Thoracic aorta (tissue), 2 donors: Measurements from ENCODE around the gene IFNL3. TPM values are rescaled to one million over a fixed set of nuclear protein-coding genes. Genes with fewer than 3 reads are reported as not detected.

Experiments used
- ATAC-seq: fragments of 150-250 bp; one replicate; pipeline ENCODE4 v1.8.0; 2017; ENCODE audit warnings: low read depth; ENCODE audit not compliant: insufficient number of reproducible peaks, low FRiP score
- DNase-seq: peaks from one replicate; pipeline ENCODE4 v3.0.0-alpha.2; 2020; ENCODE audit warnings: low spot score
- H3K27ac ChIP-seq, 2 donors: fragments of 200-600 bp; sonication (generic); 1 replicate in 1 of 2; 2 replicates in 1 of 2; pipeline ENCODE4 v1.5.1; 2016; ENCODE audit warnings: mild to moderate bottlenecking in 2 of 2, moderate library complexity in 2 of 2
- H3K27me3 ChIP-seq: fragments of 200-600 bp; sonication (generic); replicated peaks from 2 replicates; pipeline ENCODE4 v1.6.0; 2016; ENCODE audit warnings: mild to moderate bottlenecking; ENCODE audit not compliant: insufficient read depth
- H3K36me3 ChIP-seq: fragments of 200-600 bp; sonication (generic); one replicate; pipeline ENCODE4 v1.5.1; 2016
- H3K4me1 ChIP-seq, 2 donors: fragments of 200-600 bp; sonication (generic); 1 replicate in 1 of 2; 2 replicates in 1 of 2; pipeline versions ENCODE4 v1.5.1 to v1.6.0; 2016; ENCODE audit warnings: low read depth in 2 of 2, mild to moderate bottlenecking in 1 of 2; ENCODE audit not compliant: control insufficient read depth in 1 of 2
- H3K4me3 ChIP-seq: fragments of 200-600 bp; sonication (generic); 2 replicates; pipeline ENCODE4 v1.5.1; 2016; ENCODE audit warnings: mild to moderate bottlenecking
- H3K9me3 ChIP-seq: fragments of 200-600 bp; sonication (generic); 2 replicates; pipeline ENCODE4 v1.5.1; 2016
- total RNA-seq, 2 donors: library from RNA; depleted of rRNA; stranded (reverse); fragments of >200 nt; gene quantifications; one replicate each; pipeline versions ENCODE4 v1.1.0 to v1.2.3, GENCODE V29; 2016
- TF ChIP-seq, protein P1 (sequence below): fragments of 200-600 bp; sonication (generic); IDR thresholded peaks from one replicate; pipeline ENCODE4 v1.5.1; 2019; ENCODE audit warnings: antibody characterized with exemption

IFNL3 gene
- total RNA-seq, 2 donors from 2014 or later, result not detected

DNA sequence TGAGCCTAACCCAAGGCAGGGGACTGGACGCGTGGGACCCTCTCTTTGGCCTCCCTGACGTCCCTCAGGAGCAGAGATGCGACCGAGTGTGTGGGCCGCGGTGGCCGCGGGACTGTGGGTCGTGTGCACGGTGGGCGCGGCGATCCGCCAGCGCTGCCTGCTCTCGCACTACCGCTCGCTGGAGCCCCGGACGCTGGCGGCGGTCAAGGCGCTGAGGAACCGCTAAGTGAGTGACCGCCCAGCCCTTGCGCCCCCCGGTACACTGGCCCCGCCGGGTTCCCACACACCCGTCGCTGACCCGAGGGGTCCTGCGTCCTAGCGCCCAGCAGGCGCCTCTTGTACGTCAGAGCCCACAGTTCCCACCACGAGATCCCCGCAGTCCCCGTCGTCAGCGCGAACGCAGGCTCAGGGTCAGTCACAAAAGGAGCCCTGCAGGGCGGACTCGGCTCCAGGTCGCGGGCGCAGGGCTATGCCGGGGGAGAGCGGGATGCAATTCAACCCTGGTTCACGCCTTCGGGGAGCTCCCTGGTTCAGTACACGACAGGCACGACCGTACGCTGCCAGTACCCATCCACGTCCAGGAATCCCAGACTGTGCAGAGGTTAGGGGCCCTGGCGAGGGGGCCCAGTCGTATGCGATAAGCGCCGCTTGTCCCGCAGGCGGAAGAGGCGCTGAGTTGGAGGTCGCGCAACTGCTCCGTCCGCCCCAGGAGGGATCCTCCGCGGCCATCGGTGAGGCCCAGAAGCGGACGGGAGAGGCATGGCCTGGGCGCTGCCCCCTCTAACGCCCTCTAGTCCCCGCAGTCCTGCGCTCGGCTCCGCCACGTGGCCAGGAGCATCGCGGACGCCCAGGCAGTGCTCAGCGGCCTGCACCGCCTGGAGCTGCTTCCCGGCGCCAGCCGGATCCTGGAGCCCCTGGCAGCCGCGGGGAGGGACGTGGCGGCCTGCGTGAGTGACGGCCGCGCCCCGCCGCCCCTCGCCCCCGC is 19.8 kb upstream of the IFNL3 start:
- TF ChIP-seq, protein P1, sequence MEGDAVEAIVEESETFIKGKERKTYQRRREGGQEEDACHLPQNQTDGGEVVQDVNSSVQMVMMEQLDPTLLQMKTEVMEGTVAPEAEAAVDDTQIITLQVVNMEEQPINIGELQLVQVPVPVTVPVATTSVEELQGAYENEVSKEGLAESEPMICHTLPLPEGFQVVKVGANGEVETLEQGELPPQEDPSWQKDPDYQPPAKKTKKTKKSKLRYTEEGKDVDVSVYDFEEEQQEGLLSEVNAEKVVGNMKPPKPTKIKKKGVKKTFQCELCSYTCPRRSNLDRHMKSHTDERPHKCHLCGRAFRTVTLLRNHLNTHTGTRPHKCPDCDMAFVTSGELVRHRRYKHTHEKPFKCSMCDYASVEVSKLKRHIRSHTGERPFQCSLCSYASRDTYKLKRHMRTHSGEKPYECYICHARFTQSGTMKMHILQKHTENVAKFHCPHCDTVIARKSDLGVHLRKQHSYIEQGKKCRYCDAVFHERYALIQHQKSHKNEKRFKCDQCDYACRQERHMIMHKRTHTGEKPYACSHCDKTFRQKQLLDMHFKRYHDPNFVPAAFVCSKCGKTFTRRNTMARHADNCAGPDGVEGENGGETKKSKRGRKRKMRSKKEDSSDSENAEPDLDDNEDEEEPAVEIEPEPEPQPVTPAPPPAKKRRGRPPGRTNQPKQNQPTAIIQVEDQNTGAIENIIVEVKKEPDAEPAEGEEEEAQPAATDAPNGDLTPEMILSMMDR, result no peak
- H3K4me3 ChIP-seq, result no peak overlapping the region
- DNase-seq, result no peak

GRCh38 chr19:39263912-39264305 is 19.1 kb upstream of the IFNL3 start:
- Histone ChIP-seq H3K36me3 (no peaks in the 10 kb centered on the region), H3K4me1 (no peaks in the 10 kb centered on the region), H3K9me3 (no peaks in the 10 kb centered on the region), H3K27ac (no peak overlapping the region), H3K4me3 (no peak overlapping the region), H3K27me3 (no peaks in the 10 kb centered on the region)
- TF ChIP-seq, protein P1, result no peak
- DNase-seq (no peak), ATAC-seq (no peak)

More for the DNA sequence above, 19.8 kb upstream of the IFNL3 start:
- Histone ChIP-seq H3K27ac (no peak overlapping the region), H3K9me3 (no peaks in the 10 kb centered on the region), H3K4me1 (no peaks in the 10 kb centered on the region), H3K27me3 (no peaks in the 10 kb centered on the region), H3K36me3 (no peaks in the 10 kb centered on the region)
- ATAC-seq, result no peak

DNA sequence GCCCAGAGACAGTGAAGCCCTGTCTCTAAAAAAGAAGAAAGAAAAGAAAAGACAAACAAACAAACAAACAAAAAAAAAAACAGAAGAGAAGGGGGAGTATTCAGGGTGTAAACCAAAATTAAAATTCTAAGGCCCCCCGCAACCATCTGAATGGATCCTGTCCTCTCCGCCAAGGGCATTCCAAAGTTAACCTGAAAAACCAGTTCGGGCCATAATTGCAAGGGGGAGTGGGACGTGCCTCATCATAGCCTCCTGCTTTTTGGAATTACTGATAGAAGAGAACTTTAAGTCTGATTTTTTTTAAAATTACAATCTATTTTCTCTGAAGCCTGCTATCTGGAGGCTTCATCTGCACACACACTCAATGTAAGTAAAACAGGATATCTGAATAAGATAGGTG is 17.7 kb upstream of the IFNL3 start:
- ATAC-seq, result no peak
- TF ChIP-seq, protein P1, result no peak
- no peak for DNase-seq
- H3K9me3 ChIP-seq, result no peaks in the 10 kb centered on the region
- no peaks in the 10 kb centered on the region for H3K4me1 ChIP-seq
- no peak overlapping the region for H3K4me3 ChIP-seq
- H3K36me3 ChIP-seq, result no peaks in the 10 kb centered on the region
- no peaks in the 10 kb centered on the region for H3K27me3 ChIP-seq
- no peak overlapping the region for H3K27ac ChIP-seq

DNA sequence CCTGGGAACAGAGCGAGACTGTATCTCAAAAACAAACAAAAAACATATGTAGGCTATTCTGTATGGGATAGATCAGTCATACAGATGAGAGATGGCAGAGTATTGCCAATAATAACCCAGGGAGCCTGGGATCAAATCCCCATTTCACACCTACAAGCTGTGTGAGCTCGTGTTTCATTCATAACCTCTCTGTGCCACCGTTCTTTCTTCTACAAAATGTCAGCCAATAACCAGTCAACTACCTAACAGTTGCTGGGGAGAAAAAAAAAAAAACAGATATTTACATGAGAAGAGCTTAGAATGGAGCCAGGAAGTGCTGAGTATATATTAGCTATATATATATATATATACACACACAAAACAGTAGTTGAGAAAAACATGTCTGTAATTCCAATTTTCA is 16.9 kb upstream of the IFNL3 start:
- TF ChIP-seq, protein P1, result no peak
- Histone ChIP-seq H3K27me3 (no peaks in the 10 kb centered on the region), H3K4me3 (no peak overlapping the region), H3K36me3 (no peaks in the 10 kb centered on the region), H3K9me3 (no peaks in the 10 kb centered on the region), H3K27ac (no peak overlapping the region), H3K4me1 (no peaks in the 10 kb centered on the region)
- ATAC-seq (no peak), DNase-seq (no peak)

DNA sequence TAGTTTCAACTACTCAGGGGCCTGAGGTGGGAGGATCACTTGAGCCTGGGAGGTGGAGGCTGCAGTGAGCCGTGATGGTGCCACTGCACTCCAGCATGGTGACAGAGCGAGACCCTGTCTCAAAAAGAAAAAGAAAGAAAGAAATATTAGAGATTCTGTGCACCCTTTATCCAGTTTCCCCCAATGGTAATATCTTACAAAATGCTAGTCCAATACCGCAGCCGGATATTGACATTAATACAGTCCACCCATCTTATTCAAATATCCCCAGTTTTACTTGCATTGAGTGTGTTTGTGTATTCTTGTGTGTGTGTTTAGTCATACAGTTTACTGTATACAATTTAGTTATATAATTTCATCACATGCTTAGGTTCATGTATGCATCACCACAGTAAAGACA is 12.4 kb upstream of the IFNL3 start:
- TF ChIP-seq, protein P1, result no peak
- Histone ChIP-seq H3K27ac (no peak overlapping the region), H3K27me3 (no peaks in the 10 kb centered on the region), H3K36me3 (no peaks in the 10 kb centered on the region), H3K4me3 (no peak overlapping the region), H3K4me1 (no peaks in the 10 kb centered on the region), H3K9me3 (no peaks in the 10 kb centered on the region)
- DNase-seq, result no peak
- no peak for ATAC-seq
